ENCODE measurements around the gene RBPJ.
"Not testable (repeated sequence)": the region's sequence is repeated elsewhere in the genome, so short reads cannot be mapped to it uniquely, and the experiment has no call there.

RBPJ gene

GRCh38 chr4:26302031-26302899 is 18.5 kb upstream of the RBPJ start:
- DNase-seq, result no peak

GRCh38 chr4:26303008-26303407 is 17.8 kb upstream of the RBPJ start:
- no peak for DNase-seq

- no peak for DNase-seq
Measured at GRCh38 chr4:26307037-26307800, 13.6 kb upstream of the RBPJ start.

GRCh38 chr4:26308568-26308967 is 12.2 kb upstream of the RBPJ start:
- DNase-seq, result no peak

GRCh38 chr4:26310264-26310663 is 10.6 kb upstream of the RBPJ start:
- DNase-seq, result no peak

GRCh38 chr4:26311633-26312032 is 9.2 kb upstream of the RBPJ start:
- DNase-seq, result no peak

GRCh38 chr4:26315316-26315932 is 5.4 kb upstream of the RBPJ start:
- DNase-seq, result not testable (repeated sequence)

GRCh38 chr4:26317766-26318165 is 3.0 kb upstream of the RBPJ start:
- no peak for DNase-seq

GRCh38 chr4:26319467-26319948 is 1.3 kb upstream of the RBPJ start:
- DNase-seq, result peak; percentile 96 to 98

- peak in 1 of 2 donors; percentile 39 for DNase-seq
Measured at GRCh38 chr4:26319949-26320537, 771 bp upstream of the RBPJ start.

- DNase-seq, result peak; percentile 30
Measured at GRCh38 chr4:26321373-26322221, 783 bp downstream of the RBPJ start.

GRCh38 chr4:26322346-26322745 is 1.5 kb downstream of the RBPJ start:
- no peak for DNase-seq

- no peak for DNase-seq
Measured at GRCh38 chr4:26323821-26324220, 3.0 kb downstream of the RBPJ start.

- DNase-seq, result no peak
Measured at GRCh38 chr4:26325191-26325590, 4.4 kb downstream of the RBPJ start.

- no peak for DNase-seq
Measured at GRCh38 chr4:26326791-26327190, 6.0 kb downstream of the RBPJ start.

- DNase-seq, result no peak
Measured at GRCh38 chr4:26330186-26330787, 9.5 kb downstream of the RBPJ start.

GRCh38 chr4:26330946-26331345 is 10.1 kb downstream of the RBPJ start:
- DNase-seq, result no peak

GRCh38 chr4:26331380-26331950 is 10.7 kb downstream of the RBPJ start:
- no peak for DNase-seq

- DNase-seq, result no peak
Measured at GRCh38 chr4:26334366-26334765, 13.6 kb downstream of the RBPJ start.

GRCh38 chr4:26337612-26338011 is 16.8 kb downstream of the RBPJ start:
- no peak for DNase-seq

GRCh38 chr4:26342328-26343037 is 21.7 kb downstream of the RBPJ start:
- DNase-seq, result no peak

Measured in stimulated activated CD4-positive, alpha-beta T cell treated with anti-CD3 and anti-CD28 coated beads, Interleukin-2, amount 100 ng/mL, for 48 hours (primary cell).